ENCODE data around the gene PALM3. TPM values are rescaled to one million over a fixed set of nuclear protein-coding genes. Genes with fewer than 3 reads are reported as not detected.
A peak's percentile ranks its signal among the peaks of the same experiment; 100 is the strongest.

PALM3 gene
- total and polyA plus RNA-seq, 2 experiments from 2014 or later: 2.1 to 3.4 TPM

GRCh38 chr19:14072535-14073260, 10.8 kb upstream of the PALM3 start, which contains the start of gene MISP3:
Gene MISP3, plus strand, starts transcription at chr19:14072786. Its CDS starts 524 bp downstream, at chr19:14073310.
- H3K9me3 ChIP-seq (ENCODE audit: low read depth): no peaks in the 10 kb centered on the region
- peak within 1 kb of the TSS; percentile 99 for H3K4me2 ChIP-seq
- peaks cover 14% of the 10 kb centered on the region for H3K4me1 ChIP-seq (ENCODE audit: insufficient read depth)
- H4K20me1 ChIP-seq (ENCODE audit: insufficient read depth, poor library complexity, severe bottlenecking): no peaks in the 10 kb centered on the region
- no peaks in the 10 kb centered on the region for H3K36me3 ChIP-seq (replicated peaks; ENCODE audit: insufficient read depth, low read depth)
- H3K27ac ChIP-seq: peak within 1 kb of the TSS; percentile 85
- peak; percentile 82 for DNase-seq (ENCODE audit: low spot score)
- H2AFZ ChIP-seq: peak within 1 kb of the TSS; percentile 76
- peaks cover 22% of the 10 kb centered on the region for H3K79me2 ChIP-seq
- H3K27me3 ChIP-seq: no peaks in the 10 kb centered on the region
- TF ChIP-seq EZH2phosphoT487 (IDR thresholded peaks at IDR 0.05; ENCODE audit: low read depth, severe bottlenecking, unreplicated experiment): no peak
- TF ChIP-seq EZH2 (IDR thresholded peaks at IDR 0.05; ENCODE audit: borderline replicate concordance): no peak
- TF ChIP-seq, protein P1, sequence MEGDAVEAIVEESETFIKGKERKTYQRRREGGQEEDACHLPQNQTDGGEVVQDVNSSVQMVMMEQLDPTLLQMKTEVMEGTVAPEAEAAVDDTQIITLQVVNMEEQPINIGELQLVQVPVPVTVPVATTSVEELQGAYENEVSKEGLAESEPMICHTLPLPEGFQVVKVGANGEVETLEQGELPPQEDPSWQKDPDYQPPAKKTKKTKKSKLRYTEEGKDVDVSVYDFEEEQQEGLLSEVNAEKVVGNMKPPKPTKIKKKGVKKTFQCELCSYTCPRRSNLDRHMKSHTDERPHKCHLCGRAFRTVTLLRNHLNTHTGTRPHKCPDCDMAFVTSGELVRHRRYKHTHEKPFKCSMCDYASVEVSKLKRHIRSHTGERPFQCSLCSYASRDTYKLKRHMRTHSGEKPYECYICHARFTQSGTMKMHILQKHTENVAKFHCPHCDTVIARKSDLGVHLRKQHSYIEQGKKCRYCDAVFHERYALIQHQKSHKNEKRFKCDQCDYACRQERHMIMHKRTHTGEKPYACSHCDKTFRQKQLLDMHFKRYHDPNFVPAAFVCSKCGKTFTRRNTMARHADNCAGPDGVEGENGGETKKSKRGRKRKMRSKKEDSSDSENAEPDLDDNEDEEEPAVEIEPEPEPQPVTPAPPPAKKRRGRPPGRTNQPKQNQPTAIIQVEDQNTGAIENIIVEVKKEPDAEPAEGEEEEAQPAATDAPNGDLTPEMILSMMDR (IDR thresholded peaks at IDR 0.05; ENCODE audit: poor library complexity): no peak
- peak within 1 kb of the TSS; percentile 96 for H3K4me3 ChIP-seq
- 4% methylated on average over 34 of the region's 51 CpGs for WGBS (ENCODE audit: low lambda C conversion rate, missing lambda C conversion rate)
- H3K9me2 ChIP-seq (replicated peaks; ENCODE audit: insufficient read depth): no peaks in the 10 kb centered on the region

GRCh38 chr19:14070268-14071050, 8.6 kb upstream of the PALM3 start:
- Histone ChIP-seq H2AFZ (no peak overlapping the region), H4K20me1 (ENCODE audit: insufficient read depth, poor library complexity, severe bottlenecking) (no peaks in the 10 kb centered on the region), H3K36me3 (replicated peaks; ENCODE audit: insufficient read depth, low read depth) (no peaks in the 10 kb centered on the region), H3K4me1 (ENCODE audit: insufficient read depth) (peaks cover 14% of the 10 kb centered on the region), H3K27me3 (no peaks in the 10 kb centered on the region), H3K9me2 (replicated peaks; ENCODE audit: insufficient read depth) (no peaks in the 10 kb centered on the region), H3K27ac (no peak overlapping the region), H3K4me2 (no peak overlapping the region), H3K4me3 (no peak overlapping the region), H3K9me3 (ENCODE audit: low read depth) (no peaks in the 10 kb centered on the region), H3K79me2 (peaks cover 11% of the 10 kb centered on the region)
- DNase-seq (ENCODE audit: low spot score): no peak
- TF ChIP-seq EZH2phosphoT487 (IDR thresholded peaks at IDR 0.05; ENCODE audit: low read depth, severe bottlenecking, unreplicated experiment) (no peak), EZH2 (IDR thresholded peaks at IDR 0.05; ENCODE audit: borderline replicate concordance) (no peak)
- TF ChIP-seq, protein P1 (IDR thresholded peaks at IDR 0.05; ENCODE audit: poor library complexity): no peak
- 97% methylated on average over 42 of the region's 43 CpGs for WGBS (ENCODE audit: low lambda C conversion rate, missing lambda C conversion rate)

DNA sequence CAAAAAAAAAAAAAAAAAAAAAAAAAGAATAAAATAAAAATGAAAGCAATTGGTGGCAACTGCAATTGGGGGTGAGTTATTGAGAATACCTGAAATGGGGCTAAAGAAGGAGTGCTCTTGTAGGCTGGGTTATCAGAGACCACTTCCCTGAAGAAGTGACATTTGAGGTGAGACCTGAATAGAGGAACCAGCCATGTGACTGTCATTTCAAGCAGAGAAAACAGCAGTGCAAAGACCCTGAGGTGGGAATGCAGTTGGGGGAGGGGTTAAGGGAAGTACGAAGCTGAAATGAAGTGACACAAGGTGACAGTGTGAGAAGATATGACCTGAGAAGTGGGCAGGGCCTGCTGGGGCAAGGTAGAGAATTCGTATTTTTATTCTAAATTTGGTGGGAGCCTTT, 4.3 kb upstream of the PALM3 start:
- no peak overlapping the region for H3K4me2 ChIP-seq
- H2AFZ ChIP-seq: no peak overlapping the region
- DNase-seq (ENCODE audit: low spot score): no peak
- no peak overlapping the region for H3K4me3 ChIP-seq
- TF ChIP-seq EZH2 (IDR thresholded peaks at IDR 0.05; ENCODE audit: borderline replicate concordance) (no peak), EZH2phosphoT487 (IDR thresholded peaks at IDR 0.05; ENCODE audit: low read depth, severe bottlenecking, unreplicated experiment) (no peak)
- TF ChIP-seq, protein P1 (IDR thresholded peaks at IDR 0.05; ENCODE audit: poor library complexity): no peak
- no peaks in the 10 kb centered on the region for H3K9me2 ChIP-seq (replicated peaks; ENCODE audit: insufficient read depth)
- H3K27me3 ChIP-seq: no peaks in the 10 kb centered on the region
- no peaks in the 10 kb centered on the region for H3K36me3 ChIP-seq (replicated peaks; ENCODE audit: insufficient read depth, low read depth)
- H3K79me2 ChIP-seq: no peaks in the 10 kb centered on the region
- no peaks in the 10 kb centered on the region for H3K4me1 ChIP-seq (ENCODE audit: insufficient read depth)
- 66% methylated on average over 2 of the region's 2 CpGs for WGBS (ENCODE audit: low lambda C conversion rate, missing lambda C conversion rate)
- H4K20me1 ChIP-seq (ENCODE audit: insufficient read depth, poor library complexity, severe bottlenecking): no peaks in the 10 kb centered on the region
- H3K9me3 ChIP-seq (ENCODE audit: low read depth): no peaks in the 10 kb centered on the region
- no peak overlapping the region for H3K27ac ChIP-seq

Measured in hepatocyte (in vitro differentiated cells).